MM.1S (cell line): ENCODE data around the gene TUBA8.
"Not testable (repeated sequence)": the region's sequence is repeated elsewhere in the genome, so short reads cannot be mapped to it uniquely, and the experiment has no call there.

Experiments
- DNase-seq: peaks from one replicate; pipeline ENCODE4 v3.0.0-alpha.2; 2015
- H2AFZ ChIP-seq: fragments of 300-600 bp; sonication (generic); 2 replicates; pipeline ENCODE4 v1.6.0; 2016; ENCODE audit warnings: antibody characterized with exemption, low read length
- H3F3A ChIP-seq: fragments of 300-600 bp; sonication (generic); 2 replicates; pipeline ENCODE4 v1.6.1; 2016; ENCODE audit warnings: mild to moderate bottlenecking, antibody characterized with exemption, low read length, moderate library complexity, mixed read lengths; ENCODE audit not compliant: insufficient read depth
- H3K27ac ChIP-seq: fragments of 300-600 bp; sonication (generic); 2 replicates; pipeline ENCODE4 v1.5.1; 2016; ENCODE audit warnings: mild to moderate bottlenecking, low read length
- H3K27me3 ChIP-seq: fragments of 300-600 bp; sonication (generic); replicated peaks from 2 replicates; pipeline ENCODE4 v1.6.0; 2016; ENCODE audit warnings: low read length; ENCODE audit not compliant: insufficient read depth
- H3K36me3 ChIP-seq: fragments of 300-600 bp; sonication (generic); replicated peaks from 2 replicates; pipeline ENCODE4 v1.6.1; 2016; ENCODE audit warnings: mild to moderate bottlenecking, low read length, mixed read lengths; ENCODE audit not compliant: insufficient read depth
- H3K4me1 ChIP-seq: fragments of 300-600 bp; sonication (generic); 2 replicates; pipeline ENCODE4 v1.6.1; 2016; ENCODE audit warnings: low read length, mixed read lengths
- H3K4me2 ChIP-seq: fragments of 300-600 bp; sonication (generic); 2 replicates; pipeline ENCODE4 v1.6.0; 2016; ENCODE audit warnings: low read depth, low read length
- H3K4me3 ChIP-seq: fragments of 300-600 bp; sonication (generic); 2 replicates; pipeline ENCODE4 v1.5.1; 2016; ENCODE audit warnings: low read length, mixed read lengths
- H3K79me2 ChIP-seq: fragments of 300-600 bp; sonication (generic); 2 replicates; pipeline ENCODE4 v1.6.1; 2016; ENCODE audit warnings: mixed run types, low read length, mixed read lengths
- H3K9ac ChIP-seq: fragments of 300-600 bp; sonication (generic); 2 replicates; pipeline ENCODE4 v1.6.1; 2016; ENCODE audit warnings: low read length, mixed read lengths
- H3K9me2 ChIP-seq: fragments of 300-600 bp; sonication (generic); replicated peaks from 2 replicates; pipeline ENCODE4 v1.6.1; 2016; ENCODE audit warnings: mild to moderate bottlenecking, low read length, mixed read lengths; ENCODE audit not compliant: insufficient read depth
- H3K9me3 ChIP-seq: fragments of 300-600 bp; sonication (generic); replicated peaks from 2 replicates; pipeline ENCODE4 v1.6.1; 2016; ENCODE audit warnings: mild to moderate bottlenecking, low read length, mixed read lengths; ENCODE audit not compliant: insufficient read depth
- H4K20me1 ChIP-seq: fragments of 300-600 bp; sonication (generic); 2 replicates; pipeline ENCODE4 v1.6.1; 2016; ENCODE audit warnings: mild to moderate bottlenecking, low read length, moderate library complexity, mixed read lengths; ENCODE audit not compliant: insufficient read depth
- EZH2 ChIP-seq: fragments of 300-600 bp; sonication (generic); optimal IDR thresholded peaks from 2 replicates; pipeline ENCODE3; 2017; ENCODE audit warnings: low read depth, mild to moderate bottlenecking, antibody characterized with exemption, low read length, mixed read lengths
- EZH2phosphoT487 ChIP-seq: fragments of 300-600 bp; sonication (generic); IDR thresholded peaks from 2 replicates; pipeline ENCODE4 v1.6.1; 2018; ENCODE audit warnings: antibody characterized with exemption, low read length
- TF ChIP-seq, protein P1 (sequence below): fragments of 300-600 bp; sonication (generic); IDR thresholded peaks from 2 replicates; pipeline ENCODE4 v1.5.1; 2016; ENCODE audit warnings: antibody characterized with exemption, low read length, mixed read lengths

TUBA8 gene

DNA sequence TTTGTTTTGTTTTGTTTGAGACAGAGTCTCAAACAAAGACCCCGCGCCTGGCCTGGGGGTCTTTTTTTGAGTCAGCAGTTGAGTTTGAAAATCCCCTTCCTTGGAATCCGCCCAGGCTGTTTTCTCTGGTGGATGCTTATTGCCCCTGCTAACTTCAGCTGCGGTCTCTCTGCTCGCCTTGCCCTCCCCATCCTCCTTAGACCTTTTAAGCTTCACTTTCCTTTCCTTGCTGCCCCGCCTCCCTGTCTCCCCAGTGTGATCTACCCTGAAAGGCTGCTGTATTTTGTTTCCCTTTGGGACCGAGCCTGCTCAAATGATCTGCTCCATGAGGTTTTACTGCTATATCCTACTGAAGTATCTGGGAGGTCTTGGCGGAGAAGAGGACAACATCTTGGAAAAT, 41.9 kb downstream of the TUBA8 start:
- no peak overlapping the region for H3K4me3 ChIP-seq
- H3K27ac ChIP-seq = no peak overlapping the region
- H3K9me3 ChIP-seq = no peaks in the 10 kb centered on the region
- TF ChIP-seq EZH2 (no peak), EZH2phosphoT487 (no peak)
- TF ChIP-seq, protein P1, sequence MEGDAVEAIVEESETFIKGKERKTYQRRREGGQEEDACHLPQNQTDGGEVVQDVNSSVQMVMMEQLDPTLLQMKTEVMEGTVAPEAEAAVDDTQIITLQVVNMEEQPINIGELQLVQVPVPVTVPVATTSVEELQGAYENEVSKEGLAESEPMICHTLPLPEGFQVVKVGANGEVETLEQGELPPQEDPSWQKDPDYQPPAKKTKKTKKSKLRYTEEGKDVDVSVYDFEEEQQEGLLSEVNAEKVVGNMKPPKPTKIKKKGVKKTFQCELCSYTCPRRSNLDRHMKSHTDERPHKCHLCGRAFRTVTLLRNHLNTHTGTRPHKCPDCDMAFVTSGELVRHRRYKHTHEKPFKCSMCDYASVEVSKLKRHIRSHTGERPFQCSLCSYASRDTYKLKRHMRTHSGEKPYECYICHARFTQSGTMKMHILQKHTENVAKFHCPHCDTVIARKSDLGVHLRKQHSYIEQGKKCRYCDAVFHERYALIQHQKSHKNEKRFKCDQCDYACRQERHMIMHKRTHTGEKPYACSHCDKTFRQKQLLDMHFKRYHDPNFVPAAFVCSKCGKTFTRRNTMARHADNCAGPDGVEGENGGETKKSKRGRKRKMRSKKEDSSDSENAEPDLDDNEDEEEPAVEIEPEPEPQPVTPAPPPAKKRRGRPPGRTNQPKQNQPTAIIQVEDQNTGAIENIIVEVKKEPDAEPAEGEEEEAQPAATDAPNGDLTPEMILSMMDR = no peak
- no peak overlapping the region for H2AFZ ChIP-seq
- no peaks in the 10 kb centered on the region for H3K36me3 ChIP-seq
- no peak for DNase-seq
- H3K27me3 ChIP-seq = no peaks in the 10 kb centered on the region
- H3K9me2 ChIP-seq = no peaks in the 10 kb centered on the region
- no peak overlapping the region for H3K9ac ChIP-seq
- H3F3A ChIP-seq = peaks cover 6% of the 10 kb centered on the region
- H3K4me1 ChIP-seq = no peaks in the 10 kb centered on the region
- H4K20me1 ChIP-seq = no peaks in the 10 kb centered on the region
- no peak overlapping the region for H3K4me2 ChIP-seq
- no peaks in the 10 kb centered on the region for H3K79me2 ChIP-seq

DNA sequence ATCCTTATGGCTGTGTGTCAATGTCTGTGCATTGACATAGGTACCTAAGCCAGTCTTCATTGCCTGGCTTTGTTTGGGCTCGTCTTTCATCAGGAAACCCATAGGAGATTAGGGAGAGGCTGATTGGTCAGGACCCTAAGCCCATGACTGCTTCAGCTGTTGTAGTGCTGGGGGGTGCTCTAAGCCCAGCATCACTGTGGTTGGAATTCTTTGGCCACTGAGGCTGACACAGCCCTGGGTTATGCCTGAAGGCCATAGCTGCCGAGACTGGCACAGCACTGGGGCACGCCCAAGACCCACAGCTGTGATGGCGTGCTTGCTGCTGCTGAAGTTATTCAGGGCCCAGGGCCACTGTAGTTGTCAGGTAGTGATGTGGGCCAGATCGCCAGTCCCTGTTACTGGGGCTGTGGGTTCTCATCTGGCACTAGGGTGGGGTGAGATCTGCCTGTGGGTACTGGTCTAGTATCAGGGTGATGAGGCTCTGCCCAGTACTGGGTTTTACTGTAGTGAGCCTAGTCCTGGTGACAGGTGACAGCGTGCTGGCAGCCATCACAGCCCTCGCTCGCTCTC, 44.3 kb downstream of the TUBA8 start:
- Histone ChIP-seq H2AFZ (no peak overlapping the region), H3K9me2 (no peaks in the 10 kb centered on the region), H3K27ac (no peak overlapping the region), H3K4me3 (no peak overlapping the region), H3K27me3 (no peaks in the 10 kb centered on the region), H3K79me2 (no peaks in the 10 kb centered on the region), H3K9me3 (no peaks in the 10 kb centered on the region), H3K9ac (no peak overlapping the region), H3K36me3 (no peaks in the 10 kb centered on the region), H3F3A (no peaks in the 10 kb centered on the region; the same call in none of the 2 replicates), H3K4me1 (no peaks in the 10 kb centered on the region), H3K4me2 (no peak overlapping the region), H4K20me1 (no peaks in the 10 kb centered on the region)
- DNase-seq = no peak
- TF ChIP-seq EZH2phosphoT487 (no peak), EZH2 (no peak)
- TF ChIP-seq, protein P1 = no peak

DNA sequence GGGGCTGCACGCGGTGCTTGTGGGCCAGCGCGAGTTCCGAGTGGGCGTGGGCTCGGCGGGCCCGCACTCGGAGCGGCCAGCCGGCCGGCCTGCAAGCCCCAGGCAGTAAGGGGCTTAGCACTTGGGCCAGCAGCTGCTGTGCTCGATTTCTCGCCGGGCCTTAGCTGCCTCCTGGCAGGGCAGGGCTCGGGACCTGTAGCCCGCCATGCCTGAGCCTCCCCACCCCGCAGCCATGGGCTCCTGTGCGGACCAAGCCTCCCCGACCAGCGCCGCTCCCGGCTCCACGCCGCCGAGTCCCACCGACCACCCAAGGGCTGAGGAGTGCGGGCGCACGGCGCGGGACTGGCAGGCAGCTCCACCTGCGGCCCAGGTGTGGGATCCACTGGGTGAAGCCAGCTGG, 44.9 kb downstream of the TUBA8 start:
- not testable (repeated sequence) for H3K27me3 ChIP-seq, H4K20me1 ChIP-seq, H3K36me3 ChIP-seq, H3K9ac ChIP-seq, H3K4me3 ChIP-seq, H2AFZ ChIP-seq, H3K9me2 ChIP-seq, H3K4me1 ChIP-seq, H3K4me2 ChIP-seq, H3K9me3 ChIP-seq, H3K27ac ChIP-seq, H3K79me2 ChIP-seq, H3F3A ChIP-seq, DNase-seq

DNA sequence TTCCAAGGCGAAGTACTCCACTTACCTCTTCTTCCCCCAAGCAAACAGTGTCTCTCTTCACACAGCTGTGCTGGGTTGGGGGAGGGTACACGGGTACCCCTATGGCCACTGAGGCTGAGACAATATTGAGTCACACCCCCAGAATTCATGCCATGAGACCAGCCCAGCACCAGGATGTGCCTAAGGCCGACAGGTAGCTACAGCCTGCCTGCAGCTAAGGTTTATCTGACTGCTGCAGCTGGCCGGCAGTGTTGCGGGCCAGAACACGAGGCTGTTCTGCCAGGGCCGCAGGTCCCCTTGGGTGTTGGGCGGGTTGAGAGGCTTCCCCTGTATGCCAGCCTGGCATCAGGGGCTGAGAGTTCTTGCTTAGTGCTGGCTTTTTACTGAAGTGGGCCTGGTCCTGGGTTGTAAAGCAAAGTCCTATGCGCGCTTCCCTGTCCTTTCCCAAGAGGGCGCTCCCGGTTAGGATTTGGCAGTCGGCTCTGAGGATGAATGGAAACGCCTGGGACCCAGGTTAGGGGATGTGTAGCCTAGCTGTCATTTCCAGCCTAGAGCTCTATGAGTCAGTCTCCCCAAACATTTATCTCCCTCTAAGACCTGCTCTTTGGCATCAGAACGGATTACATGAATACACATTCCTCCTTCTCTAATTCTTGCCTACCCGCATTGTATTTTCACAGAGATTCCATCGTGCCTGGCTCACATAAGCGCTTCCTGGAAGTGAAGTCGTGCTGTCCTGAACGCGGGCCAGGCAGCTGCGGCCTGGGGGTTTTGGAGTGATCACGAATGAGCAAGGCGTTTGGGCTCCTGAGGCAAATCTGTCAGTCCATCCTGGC, 46.5 kb downstream of the TUBA8 start:
- Histone ChIP-seq H3K79me2 (no peaks in the 10 kb centered on the region), H3K9me3 (no peaks in the 10 kb centered on the region), H2AFZ (no peak overlapping the region), H3K36me3 (no peaks in the 10 kb centered on the region), H3K4me2 (no peak overlapping the region), H3K27ac (no peak overlapping the region), H3K4me1 (no peaks in the 10 kb centered on the region), H3K27me3 (no peaks in the 10 kb centered on the region), H3F3A (no peaks in the 10 kb centered on the region), H3K9ac (no peak overlapping the region), H4K20me1 (no peaks in the 10 kb centered on the region), H3K9me2 (no peaks in the 10 kb centered on the region), H3K4me3 (no peak overlapping the region)
- TF ChIP-seq EZH2phosphoT487 = no peak
- TF ChIP-seq, protein P1 = peak; percentile 65
- DNase-seq = peak; percentile 62
